HG02884 (cell line): ENCODE measurements around the gene LRRC70.
"Not testable (repeated sequence)": the region's sequence is repeated elsewhere in the genome, so short reads cannot be mapped to it uniquely, and the experiment has no call there.

ENCODE experiments used
- ATAC-seq: cut with Tn5 transposase; IDR thresholded peaks from one replicate; pipeline ENCODE4 v1.9.1; 2021; ENCODE audit warnings: mild to moderate bottlenecking, moderate library complexity; ENCODE audit not compliant: unreplicated experiment

LRRC70 gene

GRCh38 chr5:62578540-62578939 lies at the start of gene LRRC70:
LRRC70 (plus strand) TSS chr5:62578819; CDS start chr5:62579439, 620 bp downstream.
- ATAC-seq = peak; percentile 71

- no peak for ATAC-seq
Observed at GRCh38 chr5:62533597-62533996, 45.0 kb upstream of the LRRC70 start.

GRCh38 chr5:62534461-62535236 lies 44.0 kb upstream of the LRRC70 start:
- no peak for ATAC-seq

GRCh38 chr5:62536232-62536631 lies 42.4 kb upstream of the LRRC70 start:
- no peak for ATAC-seq

- no peak for ATAC-seq
Observed at GRCh38 chr5:62536783-62537182, 41.8 kb upstream of the LRRC70 start.

GRCh38 chr5:62538017-62538942 lies 40.3 kb upstream of the LRRC70 start:
- no peak for ATAC-seq

- no peak for ATAC-seq
Observed at GRCh38 chr5:62542720-62543119, 35.9 kb upstream of the LRRC70 start.

- no peak for ATAC-seq
Observed at GRCh38 chr5:62547945-62548630, 30.5 kb upstream of the LRRC70 start.

GRCh38 chr5:62550103-62550502 lies 28.5 kb upstream of the LRRC70 start:
- no peak for ATAC-seq

- no peak for ATAC-seq
Observed at GRCh38 chr5:62555930-62556329, 22.7 kb upstream of the LRRC70 start.

- no peak for ATAC-seq
Observed at GRCh38 chr5:62558941-62559340, 19.7 kb upstream of the LRRC70 start.

- no peak for ATAC-seq
Observed at GRCh38 chr5:62560786-62561185, 17.8 kb upstream of the LRRC70 start.

GRCh38 chr5:62561896-62562295 lies 16.7 kb upstream of the LRRC70 start:
- no peak for ATAC-seq

GRCh38 chr5:62562867-62563266 lies 15.8 kb upstream of the LRRC70 start:
- no peak for ATAC-seq

- ATAC-seq = no peak
Observed at GRCh38 chr5:62564101-62564500, 14.5 kb upstream of the LRRC70 start.

- not testable (repeated sequence) for ATAC-seq
Observed at GRCh38 chr5:62565740-62566139, 12.9 kb upstream of the LRRC70 start.

- ATAC-seq = no peak
Observed at GRCh38 chr5:62568143-62568542, 10.5 kb upstream of the LRRC70 start.

- ATAC-seq = no peak
Observed at GRCh38 chr5:62568800-62569432, 9.7 kb upstream of the LRRC70 start.

- ATAC-seq = peak; percentile 73
Observed at GRCh38 chr5:62569470-62569869, 9.1 kb upstream of the LRRC70 start.

- no peak for ATAC-seq
Observed at GRCh38 chr5:62572918-62573514, 5.6 kb upstream of the LRRC70 start.
